Mesothelial cell of epicardium (in vitro differentiated cells): ENCODE measurements around the gene RTN4RL2. TPM values are rescaled to one million over a fixed set of nuclear protein-coding genes. Genes with fewer than 3 reads are reported as not detected.

Experiments used
- DNase-seq, 2 experiments: peaks; one replicate each; pipeline ENCODE4 v3.0.0; 2021; ENCODE audit warnings: low spot score in 2 of 2; ENCODE audit not compliant: unreplicated experiment in 2 of 2
- H3K27ac Mint-ChIP-seq: 2 replicates; pipeline ENCODE4 v1.8.0; 2021; ENCODE audit warnings: mixed read lengths
- H3K27me3 Mint-ChIP-seq: 2 replicates; pipeline ENCODE4 v1.8.0; 2021; ENCODE audit warnings: low read depth, mixed read lengths
- H3K36me3 Mint-ChIP-seq: 2 replicates; pipeline ENCODE4 v1.8.0; 2021; ENCODE audit warnings: mixed read lengths
- H3K4me1 Mint-ChIP-seq: 2 replicates; pipeline ENCODE4 v1.8.0; 2021; ENCODE audit warnings: mixed read lengths
- H3K4me3 Mint-ChIP-seq: 2 replicates; pipeline ENCODE4 v1.8.0; 2021; ENCODE audit warnings: mild to moderate bottlenecking, moderate library complexity, mixed read lengths
- H3K9me3 Mint-ChIP-seq: 2 replicates; pipeline ENCODE4 v1.8.0; 2021; ENCODE audit warnings: mixed read lengths
- CTCF ChIP-seq: fragments of 200-600 bp; sonication (generic); IDR thresholded peaks from one replicate; pipeline ENCODE4 v1.5.0; 2021; ENCODE audit warnings: antibody characterized with exemption; ENCODE audit not compliant: unreplicated experiment
- total RNA-seq: library from RNA; stranded (reverse); gene quantifications from 3 replicates; pipeline ENCODE4 v1.2.1, GENCODE V29; 2021

The RTN4RL2 gene
- total RNA-seq, 1 donor from 2014 or later, result 0.38 TPM

- H3K9me3 Mint-ChIP-seq, result no peaks in the 10 kb centered on the region
- DNase-seq, result no peak
- peaks cover 92% of the 10 kb centered on the region for H3K27me3 Mint-ChIP-seq
- H3K4me1 Mint-ChIP-seq, result peaks cover 18% of the 10 kb centered on the region
- no peak overlapping the region for H3K27ac Mint-ChIP-seq
- no peak for TF ChIP-seq CTCF
- H3K36me3 Mint-ChIP-seq, result no peaks in the 10 kb centered on the region
- H3K4me3 Mint-ChIP-seq, result no peak overlapping the region
These were observed 2.3 kb upstream of the RTN4RL2 start for GRCh38 chr11:57458060-57458409.

- no peaks in the 10 kb centered on the region for H3K36me3 Mint-ChIP-seq
- peak in 1 of 2 experiments; percentile 72 for DNase-seq
- H3K9me3 Mint-ChIP-seq, result no peaks in the 10 kb centered on the region
- H3K27me3 Mint-ChIP-seq, result peaks cover 92% of the 10 kb centered on the region
- peak; percentile 82 for TF ChIP-seq CTCF
- peaks cover 18% of the 10 kb centered on the region for H3K4me1 Mint-ChIP-seq
- H3K27ac Mint-ChIP-seq, result no peak overlapping the region
- peak overlapping the region; percentile 50 for H3K4me3 Mint-ChIP-seq
These were observed 1.7 kb upstream of the RTN4RL2 start for GRCh38 chr11:57458410-57459163.

- Mint-ChIP-seq H3K27ac (no peak overlapping the region), H3K9me3 (no peaks in the 10 kb centered on the region), H3K4me3 (peak overlapping the region; percentile 69), H3K27me3 (peaks cover 92% of the 10 kb centered on the region), H3K4me1 (peaks cover 20% of the 10 kb centered on the region), H3K36me3 (no peaks in the 10 kb centered on the region)
- no peak for TF ChIP-seq CTCF
- no peak for DNase-seq
These were observed 935 bp upstream of the RTN4RL2 start for GRCh38 chr11:57459164-57460021.

- Mint-ChIP-seq H3K9me3 (no peaks in the 10 kb centered on the region), H3K4me1 (peaks cover 20% of the 10 kb centered on the region), H3K27me3 (peaks cover 87% of the 10 kb centered on the region), H3K27ac (no peak overlapping the region), H3K36me3 (no peaks in the 10 kb centered on the region), H3K4me3 (peak overlapping the region; percentile 5)
- TF ChIP-seq CTCF, result no peak
- no peak for DNase-seq
These were observed 726 bp downstream of the RTN4RL2 start for GRCh38 chr11:57460758-57461749.

GRCh38 chr11:57461841-57462489 lies 1.6 kb downstream of the RTN4RL2 start:
- Mint-ChIP-seq H3K4me3 (no peak overlapping the region), H3K27ac (no peak overlapping the region), H3K27me3 (peaks cover 83% of the 10 kb centered on the region), H3K36me3 (no peaks in the 10 kb centered on the region), H3K9me3 (no peaks in the 10 kb centered on the region), H3K4me1 (peaks cover 20% of the 10 kb centered on the region)
- no peak for TF ChIP-seq CTCF
- DNase-seq, result no peak
